Stomach (tissue), 4 donors: Measurements from ENCODE around the gene SP2.

Source experiments
- EP300 ChIP-seq: sonication (generic); formaldehyde crosslinking; IDR thresholded peaks from one replicate; pipeline ENCODE4 v1.6.1; 2017; ENCODE audit warnings: antibody characterized with exemption
- POLR2A ChIP-seq, 4 donors: fragments of 450-650 bp; IDR thresholded peaks; one replicate each; pipeline ENCODE4 v1.6.1; 2016; ENCODE audit warnings: antibody characterized with exemption in 4 of 4, control low read depth in 2 of 4, mild to moderate bottlenecking in 1 of 4, moderate library complexity in 1 of 4
- POLR2AphosphoS5 ChIP-seq, 3 donors: sonication (generic); formaldehyde crosslinking; IDR thresholded peaks; one replicate each; pipeline ENCODE4 v1.6.1; 2016; ENCODE audit warnings: antibody characterized with exemption in 3 of 3
- TF ChIP-seq, protein P1 (sequence below), 7 experiments: fragments of 450-650 bp in 4 of 7; fragments of 200-600 bp in 3 of 7; sonication (generic) in 3 of 7; IDR thresholded peaks; one replicate each; pipeline ENCODE4 v1.5.1; 2016 to 2019; ENCODE audit warnings: antibody characterized with exemption in 7 of 7, control low read depth in 2 of 7, mild to moderate bottlenecking in 1 of 7

DNA sequence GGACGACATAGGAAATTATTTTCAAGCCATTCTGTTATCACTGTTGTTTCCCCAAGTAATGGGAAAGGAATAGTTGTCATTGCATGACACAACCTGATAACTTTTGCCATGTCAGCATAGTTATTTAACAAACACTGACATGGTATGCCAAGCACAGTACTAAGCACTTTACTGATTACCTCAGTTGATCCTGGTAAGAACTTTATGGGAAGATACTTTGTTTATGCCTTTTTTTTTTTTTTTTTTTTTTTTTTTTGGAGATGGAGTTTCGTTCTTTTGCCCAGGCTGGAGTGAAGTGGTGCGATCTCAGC is 29.6 kb downstream of the SP2 start:
- TF ChIP-seq POLR2A (IDR thresholded peaks at IDR 0.05) = no peak
- TF ChIP-seq, protein P1, sequence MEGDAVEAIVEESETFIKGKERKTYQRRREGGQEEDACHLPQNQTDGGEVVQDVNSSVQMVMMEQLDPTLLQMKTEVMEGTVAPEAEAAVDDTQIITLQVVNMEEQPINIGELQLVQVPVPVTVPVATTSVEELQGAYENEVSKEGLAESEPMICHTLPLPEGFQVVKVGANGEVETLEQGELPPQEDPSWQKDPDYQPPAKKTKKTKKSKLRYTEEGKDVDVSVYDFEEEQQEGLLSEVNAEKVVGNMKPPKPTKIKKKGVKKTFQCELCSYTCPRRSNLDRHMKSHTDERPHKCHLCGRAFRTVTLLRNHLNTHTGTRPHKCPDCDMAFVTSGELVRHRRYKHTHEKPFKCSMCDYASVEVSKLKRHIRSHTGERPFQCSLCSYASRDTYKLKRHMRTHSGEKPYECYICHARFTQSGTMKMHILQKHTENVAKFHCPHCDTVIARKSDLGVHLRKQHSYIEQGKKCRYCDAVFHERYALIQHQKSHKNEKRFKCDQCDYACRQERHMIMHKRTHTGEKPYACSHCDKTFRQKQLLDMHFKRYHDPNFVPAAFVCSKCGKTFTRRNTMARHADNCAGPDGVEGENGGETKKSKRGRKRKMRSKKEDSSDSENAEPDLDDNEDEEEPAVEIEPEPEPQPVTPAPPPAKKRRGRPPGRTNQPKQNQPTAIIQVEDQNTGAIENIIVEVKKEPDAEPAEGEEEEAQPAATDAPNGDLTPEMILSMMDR (IDR thresholded peaks at IDR 0.05) = no peak
- TF ChIP-seq POLR2AphosphoS5 (IDR thresholded peaks at IDR 0.05) = no peak
- TF ChIP-seq EP300 = no peak
